Prostate gland (tissue), 2 donors: ENCODE results near the gene SIM1. TPM values are rescaled to one million over a fixed set of nuclear protein-coding genes. Genes with fewer than 3 reads are reported as not detected.
A peak's percentile ranks its signal among the peaks of the same experiment; 100 is the strongest.

Source experiments
- DNase-seq: peaks from one replicate; pipeline ENCODE4 v3.0.0-alpha.2; 2019; ENCODE audit warnings: low spot score
- H3K27ac ChIP-seq, 2 donors: fragments of 200-600 bp; sonication (generic); 2 replicates each; pipeline ENCODE4 v1.5.1; 2017 to 2019
- H3K27me3 ChIP-seq: fragments of 200-600 bp; sonication (generic); replicated peaks from 2 replicates; pipeline ENCODE4 v1.5.1; 2019; ENCODE audit not compliant: insufficient read depth
- H3K36me3 ChIP-seq, 2 donors: fragments of 200-600 bp; sonication (generic); 1 replicate in 1 of 2; 2 replicates in 1 of 2; pipeline versions ENCODE4 v1.5.1 to v1.8.1; 2017 to 2019
- H3K4me1 ChIP-seq: fragments of 200-600 bp; sonication (generic); replicated peaks from 2 replicates; pipeline ENCODE4 v1.5.1; 2019
- H3K4me3 ChIP-seq, 2 donors: fragments of 200-600 bp; sonication (generic); 2 replicates each; pipeline ENCODE4 v1.5.1; 2017 to 2019
- H3K9me3 ChIP-seq: fragments of 200-600 bp; sonication (generic); 2 replicates; pipeline ENCODE4 v1.5.1; 2017
- CTCF ChIP-seq, 4 experiments: fragments of 200-600 bp in 2 of 4; fragments of 450-650 bp in 2 of 4; sonication (generic) in 2 of 4; IDR thresholded peaks; 1 replicate in 3 of 4; 2 replicates in 1 of 4; pipeline ENCODE4 v1.5.1; 2016 to 2019; ENCODE audit warnings: antibody characterized with exemption in 4 of 4, mild to moderate bottlenecking in 2 of 4, moderate library complexity in 2 of 4
- POLR2A ChIP-seq: fragments of 450-650 bp; IDR thresholded peaks from one replicate; pipeline ENCODE4 v1.6.1; 2016; ENCODE audit warnings: antibody characterized with exemption, mild to moderate bottlenecking
- POLR2AphosphoS5 ChIP-seq: sonication (generic); formaldehyde crosslinking; IDR thresholded peaks from one replicate; pipeline ENCODE4 v1.6.1; 2017; ENCODE audit warnings: antibody characterized with exemption
- WGBS: methylation state at CpG from one replicate; pipeline ENCODE4 v1.1.5; 2018; 5-methylcytosine and 5-hydroxymethylcytosine counted together
- intact Hi-C: fragments of 100-400 bp; cut with DNase I; formaldehyde crosslinking; loops from one replicate; pipeline ENCODE4 v1.14.2; 2022
- total RNA-seq, 2 donors: library from RNA; depleted of rRNA; stranded (reverse); fragments of >200 nt; gene quantifications; one replicate each; pipeline ENCODE4 v1.1.0, GENCODE V29; 2016

The SIM1 gene
- total RNA-seq, 2 donors from 2014 or later, result 0.85 TPM; not detected in 1

- Histone ChIP-seq H3K27me3 (no peaks in the 10 kb centered on the region), H3K4me3 (no peak overlapping the region), H3K4me1 (no peaks in the 10 kb centered on the region), H3K27ac (no peak overlapping the region), H3K36me3 (no peaks in the 10 kb centered on the region), H3K9me3 (no peaks in the 10 kb centered on the region)
- TF ChIP-seq CTCF (IDR thresholded peaks at IDR 0.05), result no peak
- TF ChIP-seq POLR2AphosphoS5, result no peak
- TF ChIP-seq POLR2A, result no peak
- intact Hi-C loops, result no loop called here
- WGBS, result 54% methylated on average over 5 of the region's 5 CpGs
- no peak for DNase-seq
Observed at GRCh38 chr6:100484474-100484873, 19.8 kb upstream of the SIM1 start.

- H3K27me3 ChIP-seq, result no peaks in the 10 kb centered on the region
- H3K27ac ChIP-seq, result no peak overlapping the region
- H3K9me3 ChIP-seq, result no peaks in the 10 kb centered on the region
- H3K36me3 ChIP-seq, result no peaks in the 10 kb centered on the region
- DNase-seq, result no peak
- H3K4me3 ChIP-seq, result no peak overlapping the region
- intact Hi-C loops, result no loop called here
- TF ChIP-seq POLR2AphosphoS5 (no peak), POLR2A (no peak), CTCF (IDR thresholded peaks at IDR 0.05) (no peak)
- WGBS, result 68% methylated on average over 2 of the region's 2 CpGs
- H3K4me1 ChIP-seq, result no peaks in the 10 kb centered on the region
Observed at GRCh38 chr6:100482698-100483097, 18.0 kb upstream of the SIM1 start.

- no peak overlapping the region for H3K4me3 ChIP-seq
- no peaks in the 10 kb centered on the region for H3K27me3 ChIP-seq
- H3K4me1 ChIP-seq, result no peaks in the 10 kb centered on the region
- no peak for DNase-seq
- intact Hi-C loops, result loop anchor here (10.0 kb wide), 1 partner anchor 355 kb away; no protein-coding TSS in a partner anchor
- 83% methylated on average over 3 of the region's 3 CpGs for WGBS
- no peak overlapping the region for H3K27ac ChIP-seq
- no peaks in the 10 kb centered on the region for H3K9me3 ChIP-seq
- no peaks in the 10 kb centered on the region for H3K36me3 ChIP-seq
- TF ChIP-seq POLR2A, result no peak
- peak in 3 of 4 experiments; percentile 48 to 62 (median 53) for TF ChIP-seq CTCF (IDR thresholded peaks at IDR 0.05)
Observed at GRCh38 chr6:100479179-100480035, 14.7 kb upstream of the SIM1 start.

- TF ChIP-seq POLR2AphosphoS5, result no peak
- TF ChIP-seq POLR2A, result no peak
- TF ChIP-seq CTCF (IDR thresholded peaks at IDR 0.05), result no peak
- Histone ChIP-seq H3K4me1 (no peaks in the 10 kb centered on the region), H3K9me3 (no peaks in the 10 kb centered on the region), H3K36me3 (no peaks in the 10 kb centered on the region), H3K27me3 (no peaks in the 10 kb centered on the region), H3K4me3 (no peak overlapping the region), H3K27ac (no peak overlapping the region)
- intact Hi-C loops, result loop anchor here (10.0 kb wide), 1 partner anchor 351 kb away; no protein-coding TSS in a partner anchor
- no peak for DNase-seq
- WGBS, result 77% methylated on average over 10 of the region's 10 CpGs
Observed at GRCh38 chr6:100475554-100476320, 11.0 kb upstream of the SIM1 start.
